Tracheal epithelial cell (primary cell): ENCODE data around the gene PDE6C. TPM values are rescaled to one million over a fixed set of nuclear protein-coding genes. Genes with fewer than 3 reads are reported as not detected.

Experiments
- total RNA-seq: library from RNA; depleted of rRNA; stranded (reverse); fragments of >200 nt; gene quantifications from 2 replicates; pipeline ENCODE4 v1.2.1, GENCODE V29; 2014

The PDE6C gene
- not detected in 2 replicates for total RNA-seq

GRCh38 chr10:93612311-93612710 is at the start of gene PDE6C:
Gene PDE6C (plus strand): TSS chr10:93612537. CDS start chr10:93612726, 189 bp downstream.

GRCh38 chr10:93566435-93567276 is 45.7 kb upstream of the PDE6C start, which contains the start of gene FFAR4:
Gene FFAR4 (plus strand): TSS chr10:93566665. CDS start chr10:93566721, 56 bp downstream.

GRCh38 chr10:93601146-93601773 is 11.1 kb upstream of the PDE6C start, which contains the start of gene RBP4:
Gene RBP4 (minus strand): TSS chr10:93601235. CDS start chr10:93601028, 207 bp downstream.

GRCh38 chr10:93702210-93703001 is 90.1 kb downstream of the PDE6C start, which contains the start of gene FRA10AC1:
Gene FRA10AC1 (minus strand): TSS chr10:93702592. CDS start chr10:93700106, 2,486 bp downstream.

Other genes with a start within 250 kb of the PDE6C start
- 167 and 198 TPM in 2 replicates for gene MYOF, start 130.2 kb upstream of the PDE6C start, total RNA-seq
- 2.3 and 8.9 TPM in 2 replicates for gene CEP55, start 115.9 kb upstream of the PDE6C start, total RNA-seq
- not detected in 2 replicates for gene FFAR4, start 45.9 kb upstream of the PDE6C start, total RNA-seq
- 0.24 TPM in 1 of 2 replicates, not detected in the other for gene RBP4, start 11.3 kb upstream of the PDE6C start, total RNA-seq
- gene FRA10AC1, start 90.1 kb downstream of the PDE6C start, total RNA-seq: 2.7 and 3.0 TPM in 2 replicates
- not detected in 2 replicates for gene LGI1, start 145.4 kb downstream of the PDE6C start, total RNA-seq